Right atrium auricular region (tissue), 2 donors: Measurements from ENCODE around the gene FRRS1. TPM values are rescaled to one million over a fixed set of nuclear protein-coding genes. Genes with fewer than 3 reads are reported as not detected.
"Not testable (repeated sequence)": the region's sequence is repeated elsewhere in the genome, so short reads cannot be mapped to it uniquely, and the experiment has no call there.

Experiments
- DNase-seq: peaks from one replicate; pipeline ENCODE4 v3.0.0-alpha.2; 2019; ENCODE audit warnings: low spot score
- H3K27ac ChIP-seq, 2 donors: fragments of 200-600 bp; sonication (generic); 1 replicate in 1 of 2; 2 replicates in 1 of 2; pipeline ENCODE4 v1.5.1; 2016 to 2019
- H3K27me3 ChIP-seq, 2 donors: fragments of 200-600 bp; sonication (generic); one replicate each; pipeline versions ENCODE4 v1.5.1 to v1.6.0; 2017 to 2019
- H3K36me3 ChIP-seq: fragments of 200-600 bp; sonication (generic); one replicate; pipeline ENCODE4 v1.5.1; 2016
- H3K4me1 ChIP-seq, 2 donors: fragments of 200-600 bp; sonication (generic); one replicate each; pipeline versions ENCODE4 v1.5.1 to v1.6.0; 2017 to 2019
- H3K4me3 ChIP-seq, 2 donors: fragments of 200-600 bp; sonication (generic); 1 replicate in 1 of 2; 2 replicates in 1 of 2; pipeline ENCODE4 v1.5.1; 2017 to 2019; ENCODE audit warnings: mild to moderate bottlenecking in 1 of 2, moderate library complexity in 1 of 2
- H3K9me3 ChIP-seq, 2 donors: fragments of 200-600 bp; sonication (generic); one replicate each; pipeline ENCODE4 v1.5.1; 2019
- total RNA-seq, 2 donors: library from RNA; depleted of rRNA; stranded (reverse); fragments of >200 nt; gene quantifications; one replicate each; pipeline ENCODE4 v1.1.0, GENCODE V29; 2016
- TF ChIP-seq, protein P1 (sequence below), 2 donors: fragments of 200-600 bp; sonication (generic); IDR thresholded peaks; one replicate each; pipeline ENCODE4 v1.5.1; 2019; ENCODE audit warnings: antibody characterized with exemption in 2 of 2

FRRS1 gene
- total RNA-seq, 2 donors from 2014 or later: 3.4 to 3.5 TPM

DNA sequence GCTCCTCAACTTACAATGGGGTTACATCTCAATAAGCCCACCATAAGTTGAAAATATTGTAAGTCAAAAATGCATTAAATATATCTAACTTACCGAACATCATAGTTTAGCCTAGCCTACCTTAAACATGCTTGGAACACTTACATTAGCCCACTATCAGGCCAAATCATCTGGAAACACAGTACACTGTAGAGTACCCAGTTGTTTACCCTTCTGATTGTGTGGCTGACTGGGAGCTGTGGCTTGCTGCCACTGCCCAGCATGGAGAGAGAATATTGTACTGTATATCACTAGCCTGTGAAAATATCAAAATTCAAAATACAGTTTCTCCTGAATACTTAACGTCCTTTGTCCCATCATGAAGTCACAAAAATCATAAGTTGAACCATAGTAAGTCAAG lies 40.4 kb upstream of the FRRS1 start:
- TF ChIP-seq, protein P1, sequence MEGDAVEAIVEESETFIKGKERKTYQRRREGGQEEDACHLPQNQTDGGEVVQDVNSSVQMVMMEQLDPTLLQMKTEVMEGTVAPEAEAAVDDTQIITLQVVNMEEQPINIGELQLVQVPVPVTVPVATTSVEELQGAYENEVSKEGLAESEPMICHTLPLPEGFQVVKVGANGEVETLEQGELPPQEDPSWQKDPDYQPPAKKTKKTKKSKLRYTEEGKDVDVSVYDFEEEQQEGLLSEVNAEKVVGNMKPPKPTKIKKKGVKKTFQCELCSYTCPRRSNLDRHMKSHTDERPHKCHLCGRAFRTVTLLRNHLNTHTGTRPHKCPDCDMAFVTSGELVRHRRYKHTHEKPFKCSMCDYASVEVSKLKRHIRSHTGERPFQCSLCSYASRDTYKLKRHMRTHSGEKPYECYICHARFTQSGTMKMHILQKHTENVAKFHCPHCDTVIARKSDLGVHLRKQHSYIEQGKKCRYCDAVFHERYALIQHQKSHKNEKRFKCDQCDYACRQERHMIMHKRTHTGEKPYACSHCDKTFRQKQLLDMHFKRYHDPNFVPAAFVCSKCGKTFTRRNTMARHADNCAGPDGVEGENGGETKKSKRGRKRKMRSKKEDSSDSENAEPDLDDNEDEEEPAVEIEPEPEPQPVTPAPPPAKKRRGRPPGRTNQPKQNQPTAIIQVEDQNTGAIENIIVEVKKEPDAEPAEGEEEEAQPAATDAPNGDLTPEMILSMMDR (IDR thresholded peaks at IDR 0.05): no peak
- DNase-seq: no peak
- H3K4me3 ChIP-seq: no peak overlapping the region
- peaks cover 0 to 12% of the 10 kb centered on the region in 2 donors for H3K4me1 ChIP-seq
- H3K27ac ChIP-seq: no peak overlapping the region
- H3K36me3 ChIP-seq: no peaks in the 10 kb centered on the region
- no peaks in the 10 kb centered on the region for H3K9me3 ChIP-seq
- H3K27me3 ChIP-seq: no peaks in the 10 kb centered on the region

DNA sequence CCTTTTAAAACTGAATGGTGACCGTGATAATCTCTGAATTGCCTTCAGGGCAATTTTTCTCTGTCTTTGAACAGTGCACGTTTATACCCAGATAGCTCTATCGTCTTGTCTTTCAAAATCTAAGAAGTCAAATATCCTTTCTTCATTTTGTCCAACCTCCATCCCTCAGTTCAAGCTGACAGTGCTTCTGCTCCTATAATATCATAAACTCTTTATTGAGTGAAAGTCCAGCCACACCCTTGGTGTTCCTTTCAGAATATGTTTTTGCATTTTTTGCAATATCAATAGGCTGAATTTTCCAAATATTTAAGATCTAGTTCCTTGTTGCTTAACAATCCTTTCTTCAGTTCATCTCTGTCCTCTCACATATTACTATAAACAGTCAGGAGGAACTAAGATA lies 35.1 kb upstream of the FRRS1 start:
- no peaks in the 10 kb centered on the region for H3K4me1 ChIP-seq
- H3K27ac ChIP-seq: no peak overlapping the region
- TF ChIP-seq, protein P1 (IDR thresholded peaks at IDR 0.05): no peak
- H3K36me3 ChIP-seq: no peaks in the 10 kb centered on the region
- no peaks in the 10 kb centered on the region for H3K27me3 ChIP-seq
- H3K4me3 ChIP-seq: no peak overlapping the region
- DNase-seq: no peak
- H3K9me3 ChIP-seq: no peaks in the 10 kb centered on the region

DNA sequence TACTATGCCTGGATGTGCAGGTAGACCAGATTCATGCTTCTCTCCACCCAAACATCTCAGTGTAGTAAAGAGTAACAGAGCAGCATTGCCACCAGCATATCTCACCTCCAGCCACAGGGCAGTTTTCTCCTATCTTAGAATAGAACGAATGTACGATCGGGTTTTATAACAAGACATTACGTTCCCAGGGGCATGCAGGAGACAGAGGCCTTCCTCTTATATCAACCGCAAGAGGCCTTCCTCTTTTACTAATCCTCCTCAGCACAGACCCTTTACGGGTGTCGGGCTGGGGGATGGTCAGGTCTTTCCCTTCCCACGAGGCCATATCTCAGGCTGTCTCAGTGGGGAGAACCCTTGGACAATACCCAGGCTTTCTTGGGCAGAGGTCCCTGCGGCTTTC lies 27.4 kb upstream of the FRRS1 start:
- not testable (repeated sequence) for H3K36me3 ChIP-seq, H3K27me3 ChIP-seq, H3K4me3 ChIP-seq, DNase-seq, H3K4me1 ChIP-seq, H3K9me3 ChIP-seq, H3K27ac ChIP-seq

DNA sequence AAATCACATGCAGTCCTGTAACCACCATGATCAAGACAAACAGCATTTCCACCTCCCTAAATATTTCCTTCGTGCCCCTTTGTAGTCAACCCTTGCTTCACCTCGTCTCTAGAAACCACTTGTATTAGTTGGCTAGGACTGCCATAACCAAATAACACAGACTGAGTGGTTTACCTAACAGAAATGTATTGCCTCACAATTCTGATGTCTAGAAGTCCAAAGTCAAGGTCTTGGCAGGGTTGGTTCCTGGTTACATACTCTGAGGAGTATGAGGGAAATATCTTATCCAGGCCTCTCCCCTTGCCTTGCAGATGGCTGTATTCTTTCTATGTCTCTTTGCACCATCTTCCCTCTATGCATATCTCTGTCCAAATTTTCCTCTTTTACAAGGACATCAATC lies 23.3 kb upstream of the FRRS1 start:
- DNase-seq: no peak
- Histone ChIP-seq H3K27me3 (no peaks in the 10 kb centered on the region), H3K27ac (no peak overlapping the region), H3K4me1 (no peaks in the 10 kb centered on the region), H3K4me3 (no peak overlapping the region), H3K36me3 (no peaks in the 10 kb centered on the region), H3K9me3 (no peaks in the 10 kb centered on the region)
- TF ChIP-seq, protein P1 (IDR thresholded peaks at IDR 0.05): no peak

DNA sequence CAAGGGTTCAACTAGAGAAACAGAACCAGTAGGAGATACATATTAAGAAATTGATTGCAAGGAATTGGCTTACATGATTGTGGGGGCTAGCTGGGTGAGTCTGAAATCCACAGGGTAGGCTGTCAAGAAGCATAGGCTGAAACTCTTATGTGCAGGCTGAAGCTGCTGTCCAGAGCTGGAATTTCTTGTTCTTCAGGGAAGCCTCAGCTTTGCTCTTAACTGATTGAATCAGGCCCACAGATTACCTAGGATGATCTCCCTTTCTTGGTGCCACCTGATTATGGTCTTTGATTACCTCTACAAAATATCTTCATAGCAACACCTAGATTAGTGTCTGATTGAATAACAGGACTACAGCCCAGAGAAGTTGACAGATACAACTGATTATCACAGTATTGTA lies 22.5 kb upstream of the FRRS1 start:
- Histone ChIP-seq H3K4me3 (no peak overlapping the region), H3K36me3 (no peaks in the 10 kb centered on the region), H3K27me3 (no peaks in the 10 kb centered on the region), H3K9me3 (no peaks in the 10 kb centered on the region), H3K4me1 (peaks cover 0 to 8% of the 10 kb centered on the region in 2 donors), H3K27ac (no peak overlapping the region)
- TF ChIP-seq, protein P1 (IDR thresholded peaks at IDR 0.05): no peak
- DNase-seq: no peak

DNA sequence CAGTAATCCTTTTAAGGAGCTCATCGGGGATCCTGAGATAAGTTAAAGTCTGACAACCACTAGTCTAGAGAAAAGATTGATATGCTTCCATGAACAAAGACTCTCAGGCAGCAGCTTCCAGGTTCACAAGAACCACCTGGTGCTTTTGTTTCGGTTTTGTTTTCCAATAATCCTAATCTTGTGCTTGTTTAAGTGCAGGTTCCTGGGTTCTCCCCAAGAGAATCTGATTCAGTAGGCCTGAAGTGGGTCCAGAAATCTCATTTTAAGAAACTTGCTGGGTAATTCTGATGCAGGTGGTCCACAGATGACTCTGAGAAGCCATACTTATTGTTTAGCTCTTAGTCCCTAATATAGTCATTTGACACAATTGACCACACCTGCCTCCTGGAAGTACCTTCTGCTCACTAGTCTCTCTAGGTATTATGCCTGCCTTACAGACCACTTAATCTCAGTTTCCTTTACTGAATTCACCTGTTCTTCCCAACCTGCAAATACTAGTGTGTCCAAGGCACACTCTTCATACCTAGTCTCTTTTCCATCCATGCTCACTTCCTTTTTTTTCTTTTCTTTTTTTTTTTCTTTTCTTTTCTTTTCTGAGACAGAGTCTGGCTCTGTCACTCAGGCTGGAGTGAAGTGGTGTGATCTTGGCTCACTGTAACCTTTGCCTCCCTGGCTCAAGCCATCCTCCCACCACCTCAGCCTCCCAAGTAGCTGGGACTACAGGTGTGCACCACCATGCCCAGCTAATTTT lies 20.5 kb upstream of the FRRS1 start:
- TF ChIP-seq, protein P1 (IDR thresholded peaks at IDR 0.05): no peak
- no peak for DNase-seq
- H3K9me3 ChIP-seq: no peaks in the 10 kb centered on the region
- no peak overlapping the region for H3K27ac ChIP-seq
- no peaks in the 10 kb centered on the region for H3K36me3 ChIP-seq
- no peak overlapping the region for H3K4me3 ChIP-seq
- peaks cover 0 to 10% of the 10 kb centered on the region in 2 donors for H3K4me1 ChIP-seq
- H3K27me3 ChIP-seq: no peaks in the 10 kb centered on the region
